Measurements from ENCODE around the gene NFASC. TPM values are rescaled to one million over a fixed set of nuclear protein-coding genes. Genes with fewer than 3 reads are reported as not detected.
A peak's percentile ranks its signal among the peaks of the same experiment; 100 is the strongest.

NFASC gene
- total and polyA plus RNA-seq, 9 of the 15 experiments (the other 6 are each of a cell fraction or from before 2014, with no cell fraction given): 0.03 to 0.16 (median 0.06) TPM; not detected in 6

DNA sequence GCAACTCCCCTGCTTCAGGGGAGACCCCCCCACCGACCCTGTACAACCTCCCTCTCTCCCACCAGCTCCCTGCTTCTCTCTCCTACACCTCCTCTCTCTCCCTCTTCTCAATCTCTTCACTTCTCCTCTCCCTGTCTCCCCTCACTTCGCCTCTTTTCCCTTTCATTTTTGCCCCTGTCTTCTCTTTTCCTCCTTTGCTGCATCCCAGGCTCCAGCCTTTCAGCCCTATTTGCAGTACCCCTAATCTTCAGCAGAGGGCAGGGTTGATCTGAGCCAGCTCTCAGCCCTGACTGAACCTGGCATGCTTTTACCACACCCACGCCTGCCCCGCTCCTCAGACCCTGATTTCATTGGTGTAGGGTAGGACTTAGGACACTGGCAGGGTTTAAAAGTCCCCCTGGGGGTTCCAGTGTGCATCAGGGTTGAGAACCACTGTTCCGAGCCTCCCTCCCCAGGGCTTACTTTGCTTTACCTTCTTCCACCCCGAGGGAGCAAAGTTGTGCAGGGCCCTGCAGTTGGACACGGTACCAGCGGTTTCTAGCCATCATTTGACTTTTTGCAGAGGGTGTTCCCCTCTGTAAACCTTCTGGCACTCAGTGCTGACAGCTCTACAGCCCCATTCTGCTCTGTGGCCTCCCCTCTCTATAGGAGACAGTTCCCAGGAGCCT is 105.0 kb downstream of the NFASC start (continued):
- TF ChIP-seq, protein P1, sequence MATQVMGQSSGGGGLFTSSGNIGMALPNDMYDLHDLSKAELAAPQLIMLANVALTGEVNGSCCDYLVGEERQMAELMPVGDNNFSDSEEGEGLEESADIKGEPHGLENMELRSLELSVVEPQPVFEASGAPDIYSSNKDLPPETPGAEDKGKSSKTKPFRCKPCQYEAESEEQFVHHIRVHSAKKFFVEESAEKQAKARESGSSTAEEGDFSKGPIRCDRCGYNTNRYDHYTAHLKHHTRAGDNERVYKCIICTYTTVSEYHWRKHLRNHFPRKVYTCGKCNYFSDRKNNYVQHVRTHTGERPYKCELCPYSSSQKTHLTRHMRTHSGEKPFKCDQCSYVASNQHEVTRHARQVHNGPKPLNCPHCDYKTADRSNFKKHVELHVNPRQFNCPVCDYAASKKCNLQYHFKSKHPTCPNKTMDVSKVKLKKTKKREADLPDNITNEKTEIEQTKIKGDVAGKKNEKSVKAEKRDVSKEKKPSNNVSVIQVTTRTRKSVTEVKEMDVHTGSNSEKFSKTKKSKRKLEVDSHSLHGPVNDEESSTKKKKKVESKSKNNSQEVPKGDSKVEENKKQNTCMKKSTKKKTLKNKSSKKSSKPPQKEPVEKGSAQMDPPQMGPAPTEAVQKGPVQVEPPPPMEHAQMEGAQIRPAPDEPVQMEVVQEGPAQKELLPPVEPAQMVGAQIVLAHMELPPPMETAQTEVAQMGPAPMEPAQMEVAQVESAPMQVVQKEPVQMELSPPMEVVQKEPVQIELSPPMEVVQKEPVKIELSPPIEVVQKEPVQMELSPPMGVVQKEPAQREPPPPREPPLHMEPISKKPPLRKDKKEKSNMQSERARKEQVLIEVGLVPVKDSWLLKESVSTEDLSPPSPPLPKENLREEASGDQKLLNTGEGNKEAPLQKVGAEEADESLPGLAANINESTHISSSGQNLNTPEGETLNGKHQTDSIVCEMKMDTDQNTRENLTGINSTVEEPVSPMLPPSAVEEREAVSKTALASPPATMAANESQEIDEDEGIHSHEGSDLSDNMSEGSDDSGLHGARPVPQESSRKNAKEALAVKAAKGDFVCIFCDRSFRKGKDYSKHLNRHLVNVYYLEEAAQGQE (IDR thresholded peaks at IDR 0.05; ENCODE audit: borderline replicate concordance): peak; percentile 80
- TF ChIP-seq, protein P1 (CRISPR knock-in tag; IDR thresholded peaks at IDR 0.05; ENCODE audit: low read depth): no peak
- TF ChIP-seq, protein P2, sequence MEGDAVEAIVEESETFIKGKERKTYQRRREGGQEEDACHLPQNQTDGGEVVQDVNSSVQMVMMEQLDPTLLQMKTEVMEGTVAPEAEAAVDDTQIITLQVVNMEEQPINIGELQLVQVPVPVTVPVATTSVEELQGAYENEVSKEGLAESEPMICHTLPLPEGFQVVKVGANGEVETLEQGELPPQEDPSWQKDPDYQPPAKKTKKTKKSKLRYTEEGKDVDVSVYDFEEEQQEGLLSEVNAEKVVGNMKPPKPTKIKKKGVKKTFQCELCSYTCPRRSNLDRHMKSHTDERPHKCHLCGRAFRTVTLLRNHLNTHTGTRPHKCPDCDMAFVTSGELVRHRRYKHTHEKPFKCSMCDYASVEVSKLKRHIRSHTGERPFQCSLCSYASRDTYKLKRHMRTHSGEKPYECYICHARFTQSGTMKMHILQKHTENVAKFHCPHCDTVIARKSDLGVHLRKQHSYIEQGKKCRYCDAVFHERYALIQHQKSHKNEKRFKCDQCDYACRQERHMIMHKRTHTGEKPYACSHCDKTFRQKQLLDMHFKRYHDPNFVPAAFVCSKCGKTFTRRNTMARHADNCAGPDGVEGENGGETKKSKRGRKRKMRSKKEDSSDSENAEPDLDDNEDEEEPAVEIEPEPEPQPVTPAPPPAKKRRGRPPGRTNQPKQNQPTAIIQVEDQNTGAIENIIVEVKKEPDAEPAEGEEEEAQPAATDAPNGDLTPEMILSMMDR (IDR thresholded peaks at IDR 0.05 in 2 of 3, conservative IDR thresholded peaks at IDR 0.05 in 1 of 3; ENCODE audit: insufficient read depth in 2 of 3, low read depth in 1 of 3, low read length in 3 of 3): peak; percentile 85 to 93 (median 90)
- peak; percentile 77 for TF ChIP-seq STAG1 (CRISPR knock-in tag; IDR thresholded peaks at IDR 0.05; ENCODE audit: borderline replicate concordance)
- no peak for TF ChIP-seq PTBP1 (IDR thresholded peaks at IDR 0.05; ENCODE audit: low read depth, low read length)
- no peak for TF ChIP-seq ZNF695 (CRISPR knock-in tag; IDR thresholded peaks at IDR 0.05)
- peak; percentile 88 for TF ChIP-seq ELF4 (CRISPR knock-in tag; IDR thresholded peaks at IDR 0.05)
- TF ChIP-seq MAZ (CRISPR knock-in tag; conservative IDR thresholded peaks at IDR 0.05 in 1 of 2, IDR thresholded peaks at IDR 0.05 in 1 of 2): 0 out of 4 replicates have a peak, but pooled peaks of 1 of the 2 experiments have one; percentile 45
- TF ChIP-seq BRCA1 (IDR thresholded peaks at IDR 0.05): no peak
- TF ChIP-seq BRCA1 (CRISPR knock-in tag; IDR thresholded peaks at IDR 0.05): 0 out of 2 replicates have a peak, but pooled peaks have one; percentile 41
- TF ChIP-seq, protein P3, sequence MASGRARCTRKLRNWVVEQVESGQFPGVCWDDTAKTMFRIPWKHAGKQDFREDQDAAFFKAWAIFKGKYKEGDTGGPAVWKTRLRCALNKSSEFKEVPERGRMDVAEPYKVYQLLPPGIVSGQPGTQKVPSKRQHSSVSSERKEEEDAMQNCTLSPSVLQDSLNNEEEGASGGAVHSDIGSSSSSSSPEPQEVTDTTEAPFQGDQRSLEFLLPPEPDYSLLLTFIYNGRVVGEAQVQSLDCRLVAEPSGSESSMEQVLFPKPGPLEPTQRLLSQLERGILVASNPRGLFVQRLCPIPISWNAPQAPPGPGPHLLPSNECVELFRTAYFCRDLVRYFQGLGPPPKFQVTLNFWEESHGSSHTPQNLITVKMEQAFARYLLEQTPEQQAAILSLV (tag; IDR thresholded peaks at IDR 0.05): 0 out of 2 replicates have a peak, but pooled peaks have one; percentile 11
- 0 out of 4 replicates have a peak, but pooled peaks of 1 of the 2 experiments have one; percentile 20 for TF ChIP-seq HDAC1 (IDR thresholded peaks at IDR 0.05)
- TF ChIP-seq, protein P4, sequence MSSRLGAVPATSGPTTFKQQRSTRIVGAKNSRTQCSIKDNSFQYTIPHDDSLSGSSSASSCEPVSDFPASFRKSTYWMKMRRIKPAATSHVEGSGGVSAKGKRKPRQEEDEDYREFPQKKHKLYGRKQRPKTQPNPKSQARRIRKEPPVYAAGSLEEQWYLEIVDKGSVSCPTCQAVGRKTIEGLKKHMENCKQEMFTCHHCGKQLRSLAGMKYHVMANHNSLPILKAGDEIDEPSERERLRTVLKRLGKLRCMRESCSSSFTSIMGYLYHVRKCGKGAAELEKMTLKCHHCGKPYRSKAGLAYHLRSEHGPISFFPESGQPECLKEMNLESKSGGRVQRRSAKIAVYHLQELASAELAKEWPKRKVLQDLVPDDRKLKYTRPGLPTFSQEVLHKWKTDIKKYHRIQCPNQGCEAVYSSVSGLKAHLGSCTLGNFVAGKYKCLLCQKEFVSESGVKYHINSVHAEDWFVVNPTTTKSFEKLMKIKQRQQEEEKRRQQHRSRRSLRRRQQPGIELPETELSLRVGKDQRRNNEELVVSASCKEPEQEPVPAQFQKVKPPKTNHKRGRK (tag; IDR thresholded peaks at IDR 0.05): peak; percentile 84

Measured in K562 (cell line).